OCI-LY7 (cell line): ENCODE results near the gene AAK1. TPM values are rescaled to one million over a fixed set of nuclear protein-coding genes. Genes with fewer than 3 reads are reported as not detected.

ENCODE experiments used
- BruUV-seq: library from RNA; stranded (reverse); fragments of 400-500 nt; replicated peaks from 2 replicates; lab custom pipeline; 2021; lab: Mats Ljungman, UMichigan
- CTCF ChIA-PET: fragments of 300-600 bp; sonication (Branson Sonifier 250); formaldehyde crosslinking; loops from one replicate; lab custom pipeline; 2022; ENCODE audit warnings: antibody characterized with exemption; ENCODE audit not compliant: unreplicated experiment; lab: Charles Lee
- POLR2A ChIA-PET: fragments of 300-600 bp; sonication (Branson Sonifier 250); formaldehyde crosslinking; loops from one replicate; lab custom pipeline; 2022; ENCODE audit warnings: antibody characterized with exemption; lab: Charles Lee
- DNase-seq: peaks from one replicate; pipeline ENCODE4 v3.0.0-alpha.2; 2015; ENCODE audit warnings: low spot score
- H2AFZ ChIP-seq: fragments of 200-600 bp; sonication (generic), shearing (Covaris generic); 2 replicates; pipeline ENCODE4 v1.6.1; 2014; ENCODE audit warnings: mild to moderate bottlenecking, antibody characterized with exemption, low read length, moderate library complexity
- H3K27ac ChIP-seq: fragments of 200-600 bp; sonication (generic); 2 replicates; pipeline ENCODE4 v1.5.1; 2014; ENCODE audit warnings: mixed run types, low read depth, mild to moderate bottlenecking, moderate library complexity, low read length, inconsistent platforms; ENCODE audit not compliant: poor library complexity, severe bottlenecking
- H3K36me3 ChIP-seq: fragments of 200-600 bp; sonication (generic); 2 replicates; pipeline ENCODE4 v1.6.1; 2014; ENCODE audit warnings: mild to moderate bottlenecking, antibody characterized with exemption, low read length, moderate library complexity, mixed read lengths; ENCODE audit not compliant: insufficient read depth
- H3K4me1 ChIP-seq: fragments of 200-600 bp; sonication (generic); 2 replicates; pipeline ENCODE4 v1.5.1; 2014; ENCODE audit warnings: mild to moderate bottlenecking, low read length; ENCODE audit not compliant: insufficient read depth, poor library complexity, severe bottlenecking
- H3K4me2 ChIP-seq: fragments of 200-600 bp; sonication (generic); 2 replicates; pipeline ENCODE4 v1.6.1; 2014; ENCODE audit warnings: mild to moderate bottlenecking, low read length
- H3K4me3 ChIP-seq: fragments of 200-600 bp; sonication (generic); 2 replicates; pipeline ENCODE4 v1.5.1; 2014; ENCODE audit warnings: mild to moderate bottlenecking, low read depth, low read length; ENCODE audit not compliant: poor library complexity, severe bottlenecking
- H3K79me2 ChIP-seq: fragments of 200-600 bp; sonication (generic); 2 replicates; pipeline ENCODE4 v1.6.1; 2016; ENCODE audit warnings: low read depth, mild to moderate bottlenecking, low read length, moderate library complexity, mixed read lengths; ENCODE audit not compliant: insufficient read depth
- H3K9me2 ChIP-seq: fragments of 200-600 bp; sonication (generic); 2 replicates; pipeline ENCODE4 v1.6.1; 2016; ENCODE audit warnings: mild to moderate bottlenecking, low read length, mixed read lengths; ENCODE audit not compliant: insufficient read depth
- H3K9me3 ChIP-seq: fragments of 200-600 bp; sonication (generic); 2 replicates; pipeline ENCODE4 v1.6.1; 2014; ENCODE audit warnings: mild to moderate bottlenecking, mixed run types, low read length, mixed read lengths
- H4K20me1 ChIP-seq: fragments of 200-600 bp; sonication (generic); 2 replicates; pipeline ENCODE4 v1.6.1; 2014; ENCODE audit warnings: mild to moderate bottlenecking, antibody characterized with exemption, low read length, moderate library complexity, mixed read lengths; ENCODE audit not compliant: insufficient read depth
- CTCF ChIP-seq: fragments of 200-600 bp; sonication (generic); conservative IDR thresholded peaks from 2 replicates; pipeline ENCODE4 v1.5.1; 2014; ENCODE audit warnings: mild to moderate bottlenecking, antibody characterized with exemption, low read length, moderate library complexity, mixed read lengths
- EZH2phosphoT487 ChIP-seq: fragments of 200-600 bp; sonication (generic); IDR thresholded peaks from 2 replicates; pipeline ENCODE4 v1.6.1; 2018; ENCODE audit warnings: low read depth, borderline replicate concordance, mild to moderate bottlenecking, mixed run types, antibody characterized with exemption, low read length, moderate library complexity, mixed read lengths
- intact Hi-C: fragments of 100-400 bp; cut with micrococcal nuclease; formaldehyde crosslinking; loops from one replicate; pipeline ENCODE4 v1.10.0; 2022; ENCODE audit not compliant: unreplicated experiment
- total RNA-seq, 2 experiments: library from RNA; depleted of rRNA in 1 of 2; stranded (reverse); fragments of >200 nt in 1 of 2; shearing (Covaris generic) in 1 of 2; gene quantifications; 2 replicates each; pipeline ENCODE4 v1.2.3, GENCODE V29; 2014 to 2022

AAK1 gene
- total RNA-seq, 2 experiments from 2014 or later = 8.3 to 8.5 TPM

GRCh38 chr2:69462780-69463179, 180.8 kb downstream of the AAK1 start:
- ChIA-PET CTCF (no interaction called here), POLR2A (no interaction called here)
- Histone ChIP-seq H3K4me3 (no peak overlapping the region), H3K79me2 (no peaks in the 10 kb centered on the region), H3K36me3 (no peaks in the 10 kb centered on the region), H3K9me3 (no peaks in the 10 kb centered on the region), H3K4me2 (no peak overlapping the region), H2AFZ (no peak overlapping the region), H3K9me2 (no peaks in the 10 kb centered on the region), H4K20me1 (no peaks in the 10 kb centered on the region), H3K4me1 (no peaks in the 10 kb centered on the region), H3K27ac (no peak overlapping the region)
- no TSS peak for BruUV-seq
- DNase-seq = no peak
- TF ChIP-seq EZH2phosphoT487 = no peak
- no peak for TF ChIP-seq CTCF
- intact Hi-C loops = no loop called here

DNA sequence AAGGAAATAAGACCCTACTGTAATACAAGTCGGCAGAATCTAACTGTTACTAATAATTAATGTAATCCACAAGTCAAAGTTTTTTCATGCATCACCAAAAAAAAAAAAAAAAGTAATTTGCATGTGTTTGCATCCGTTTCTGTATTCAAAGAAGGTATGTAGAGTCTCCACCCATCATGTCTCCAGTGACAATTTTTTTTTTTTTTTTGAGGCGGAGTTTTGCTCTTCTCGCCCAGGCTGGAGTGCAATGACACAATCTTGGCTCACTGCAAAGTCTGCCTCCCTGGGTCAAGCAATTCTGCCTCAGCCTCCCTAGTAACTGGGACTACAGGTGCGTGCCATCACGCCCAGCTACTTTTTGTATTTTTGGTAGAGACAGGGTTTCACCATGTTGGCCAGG, 182.1 kb downstream of the AAK1 start:
- H3K36me3 ChIP-seq = no peaks in the 10 kb centered on the region
- H4K20me1 ChIP-seq = no peaks in the 10 kb centered on the region
- H3K4me2 ChIP-seq = no peak overlapping the region
- no peak overlapping the region for H3K4me3 ChIP-seq
- H3K9me3 ChIP-seq = no peaks in the 10 kb centered on the region
- no peaks in the 10 kb centered on the region for H3K4me1 ChIP-seq
- H3K9me2 ChIP-seq = no peaks in the 10 kb centered on the region
- H2AFZ ChIP-seq = no peak overlapping the region
- intact Hi-C loops = no loop called here
- no peak for DNase-seq
- ChIA-PET POLR2A (no interaction called here), CTCF (no interaction called here)
- H3K27ac ChIP-seq = no peak overlapping the region
- BruUV-seq = no TSS peak
- TF ChIP-seq CTCF = no peak
- no peak for TF ChIP-seq EZH2phosphoT487
- no peaks in the 10 kb centered on the region for H3K79me2 ChIP-seq

- Histone ChIP-seq H3K4me2 (no peak overlapping the region), H3K36me3 (no peaks in the 10 kb centered on the region), H3K9me2 (no peaks in the 10 kb centered on the region), H3K79me2 (no peaks in the 10 kb centered on the region), H3K9me3 (no peaks in the 10 kb centered on the region), H3K4me3 (no peak overlapping the region), H4K20me1 (no peaks in the 10 kb centered on the region), H3K27ac (no peak overlapping the region), H2AFZ (no peak overlapping the region), H3K4me1 (no peaks in the 10 kb centered on the region)
- ChIA-PET CTCF (no interaction called here), POLR2A (interaction anchor here (0.6 kb wide), 1 partner anchor 280 kb away, joined by 3 read pairs; no protein-coding TSS in a partner anchor)
- DNase-seq = no peak
- intact Hi-C loops = no loop called here
- no TSS peak for BruUV-seq
- TF ChIP-seq CTCF (no peak), EZH2phosphoT487 (no peak)
Observed at GRCh38 chr2:69459936-69460335, 183.6 kb downstream of the AAK1 start.
